Measurements from ENCODE around the gene AMDHD1.

The AMDHD1 gene

GRCh38 chr12:95996034-95996658, 53.0 kb downstream of the AMDHD1 start, which contains the start of gene HAL:
Gene HAL (minus strand): TSS chr12:95996344. CDS start chr12:95995910, 434 bp downstream.
- DNase-seq: no peak

- DNase-seq: no peak
Observed at GRCh38 chr12:95997276-95997675, 54.1 kb downstream of the AMDHD1 start.

- no peak for DNase-seq
Observed at GRCh38 chr12:95997911-95998510, 54.9 kb downstream of the AMDHD1 start.

GRCh38 chr12:95998611-95999286, 55.6 kb downstream of the AMDHD1 start:
- peak; percentile 33 for DNase-seq

GRCh38 chr12:95999484-95999883, 56.4 kb downstream of the AMDHD1 start:
- DNase-seq: no peak

GRCh38 chr12:96000858-96001257, 57.7 kb downstream of the AMDHD1 start:
- no peak for DNase-seq

GRCh38 chr12:96006727-96007126, 63.6 kb downstream of the AMDHD1 start:
- no peak for DNase-seq

GRCh38 chr12:96007729-96008128, 64.6 kb downstream of the AMDHD1 start:
- DNase-seq: no peak

GRCh38 chr12:96014943-96015599, 71.9 kb downstream of the AMDHD1 start:
- DNase-seq: no peak

- no peak for DNase-seq
Observed at GRCh38 chr12:96015672-96016071, 72.5 kb downstream of the AMDHD1 start.
